B cell (primary cell): Measurements from ENCODE around the gene LCMT2. TPM values are rescaled to one million over a fixed set of nuclear protein-coding genes. Genes with fewer than 3 reads are reported as not detected.

Experiments
- ATAC-seq: fragments of 200-7000 bp; cut with Tn5 transposase; one replicate; pipeline ENCODE4 v1.10.0; 2021; ENCODE audit warnings: low read depth, mild to moderate bottlenecking, moderate number of reproducible peaks, moderate library complexity
- CTCF ChIA-PET: fragments of 350-600 bp; sonication (Branson Sonifier 250); formaldehyde crosslinking; loops from one replicate; lab custom pipeline; 2021; ENCODE audit warnings: antibody characterized with exemption, inconsistent platforms; lab: Charles Lee
- POLR2A ChIA-PET: fragments of 350-600 bp; sonication (Branson Sonifier 250); formaldehyde crosslinking; loops from one replicate; lab custom pipeline; 2021; ENCODE audit warnings: antibody characterized with exemption; lab: Charles Lee
- DNase-seq: peaks from one replicate; pipeline ENCODE4 v3.0.0; 2013
- H2AFZ ChIP-seq: 2 replicates; pipeline ENCODE4 v1.6.1; 2012; ENCODE audit warnings: mild to moderate bottlenecking, low read depth, low read length; ENCODE audit not compliant: insufficient read depth, poor library complexity, severe bottlenecking
- H3K27ac ChIP-seq, 2 donors: 1 replicate in 1 of 2; 2 replicates in 1 of 2; pipeline ENCODE4 v1.5.1; 2012 to 2013; ENCODE audit warnings: low read length in 2 of 2, mild to moderate bottlenecking in 2 of 2, moderate library complexity in 1 of 2
- H3K27me3 ChIP-seq, 4 experiments: fragments of 200-600 bp in 1 of 4; sonication (generic) in 1 of 4; replicated peaks in 1 of 4; 1 replicate in 2 of 4; 2 replicates in 2 of 4; pipeline versions ENCODE4 v1.6.1 to v1.7.0; 2013 to 2016; ENCODE audit warnings: low read length in 3 of 4, mild to moderate bottlenecking in 2 of 4, mixed read lengths in 1 of 4, moderate library complexity in 1 of 4; ENCODE audit not compliant: insufficient read depth in 4 of 4, control insufficient read depth in 3 of 4; ENCODE audit errors: control extremely low read depth in 1 of 4
- H3K36me3 ChIP-seq, 2 experiments: replicated peaks in 1 of 2; 1 replicate in 1 of 2; 2 replicates in 1 of 2; pipeline versions ENCODE4 v1.6.1 to v1.7.1; 2013; ENCODE audit warnings: low read length in 1 of 2; ENCODE audit not compliant: insufficient read depth in 2 of 2, control insufficient read depth in 1 of 2; ENCODE audit errors: control extremely low read depth in 1 of 2, extremely low read depth in 1 of 2
- H3K4me1 ChIP-seq, 2 donors: fragments of 200-600 bp in 1 of 2; sonication (generic) in 1 of 2; 1 replicate in 1 of 2; 2 replicates in 1 of 2; pipeline versions ENCODE4 v1.5.1 to v1.6.1; 2013 to 2017; ENCODE audit warnings: low read length in 2 of 2; ENCODE audit not compliant: control insufficient read depth in 2 of 2, insufficient read depth in 2 of 2
- H3K4me2 ChIP-seq: replicated peaks from 2 replicates; pipeline ENCODE3; 2012; ENCODE audit warnings: mild to moderate bottlenecking, low read depth, low read length; ENCODE audit not compliant: poor library complexity, severe bottlenecking
- H3K4me3 ChIP-seq, 5 experiments: fragments of 200-600 bp in 1 of 5; sonication (generic) in 1 of 5; 1 replicate in 3 of 5; 2 replicates in 2 of 5; pipeline versions ENCODE4 v1.5.1 to v1.7.0; 2011 to 2016; ENCODE audit warnings: low read length in 4 of 5, mild to moderate bottlenecking in 4 of 5, low read depth in 2 of 5, control low read depth in 1 of 5, moderate library complexity in 1 of 5; ENCODE audit not compliant: insufficient read depth in 1 of 5; ENCODE audit errors: control extremely low read depth in 1 of 5, extremely low read depth in 1 of 5
- H3K79me2 ChIP-seq: fragments of 200-600 bp; sonication (generic); one replicate; pipeline ENCODE4 v1.6.0; 2016; ENCODE audit warnings: low read length; ENCODE audit not compliant: control insufficient read depth, insufficient read depth
- H3K9ac ChIP-seq: fragments of 200-600 bp; sonication (generic); 2 replicates; pipeline ENCODE4 v1.6.1; 2017; ENCODE audit warnings: mild to moderate bottlenecking, low read length, moderate library complexity
- H3K9me3 ChIP-seq, 3 donors: one replicate each; pipeline versions ENCODE4 v1.6.1 to v1.7.1; 2013; ENCODE audit warnings: low read length in 2 of 3; ENCODE audit not compliant: control insufficient read depth in 2 of 3, insufficient read depth in 1 of 3; ENCODE audit errors: control extremely low read depth in 1 of 3
- H4K20me1 ChIP-seq: 2 replicates; pipeline ENCODE4 v1.6.0; 2012; ENCODE audit warnings: mild to moderate bottlenecking, low read length; ENCODE audit not compliant: insufficient read depth, control insufficient read depth, poor library complexity, severe bottlenecking
- H3K27ac Mint-ChIP-seq: one replicate; pipeline ENCODE4 v1.8.0; 2021; ENCODE audit warnings: mixed read lengths
- H3K27me3 Mint-ChIP-seq: one replicate; pipeline ENCODE4 v1.8.0; 2021; ENCODE audit warnings: mixed read lengths
- H3K4me1 Mint-ChIP-seq: one replicate; pipeline ENCODE4 v1.8.0; 2021; ENCODE audit warnings: mixed read lengths
- H3K4me3 Mint-ChIP-seq: one replicate; pipeline ENCODE4 v1.8.0; 2021; ENCODE audit warnings: mixed read lengths
- H3K9me3 Mint-ChIP-seq: one replicate; pipeline ENCODE4 v1.8.0; 2022; ENCODE audit warnings: mixed read lengths; ENCODE audit not compliant: insufficient read depth
- CTCF ChIP-seq: fragments of 200-600 bp; IDR thresholded peaks from one replicate; pipeline ENCODE4 v1.8.0; 2022; ENCODE audit warnings: antibody characterized with exemption, mild to moderate bottlenecking
- EZH2 ChIP-seq: IDR thresholded peaks from 2 replicates; pipeline ENCODE4 v1.6.1; 2012; ENCODE audit warnings: borderline replicate concordance, low read depth, mild to moderate bottlenecking, moderate library complexity, low read length; ENCODE audit not compliant: insufficient read depth, poor library complexity, severe bottlenecking
- WGBS: methylation state at CpG from one replicate; pipeline ENCODE4 v1.1.5; 2013; ENCODE audit warnings: missing lambda C conversion rate; ENCODE audit not compliant: insufficient coverage; 5-methylcytosine and 5-hydroxymethylcytosine counted together
- intact Hi-C: fragments of 100-400 bp; cut with micrococcal nuclease; formaldehyde crosslinking; loops from one replicate; pipeline ENCODE4 v1.10.0; 2022
- polyA plus RNA-seq: library from polyadenylated mRNA; depleted of rRNA; stranded (reverse); fragments of >200 nt; gene quantifications from 2 replicates; pipeline ENCODE4 v1.2.3, GENCODE V29; 2012
- total RNA-seq, 2 donors: library from RNA; stranded (reverse); fragments of 120-200 nt in 1 of 2; gene quantifications; 1 replicate in 1 of 2; 2 replicates in 1 of 2; pipeline versions ENCODE4 v1.2.3 to v1.2.4, GENCODE V29; 2013 to 2022

The LCMT2 gene
- total and polyA plus RNA-seq, 2 donors (not counting 1 experiment from before 2014, with no cell fraction given): 7.5 to 12.8 TPM

- Histone ChIP-seq H3K36me3 (no peaks in the 10 kb centered on the region), H3K4me1 (no peaks in the 10 kb centered on the region), H3K4me3 (no peak overlapping the region), H3K4me2 (no peak overlapping the region), H3K27me3 (peaks cover 0 to 17% (median 5%) of the 10 kb centered on the region in 4 experiments), H3K9me3 (no peaks in the 10 kb centered on the region), H3K9ac (no peak overlapping the region), H4K20me1 (no peaks in the 10 kb centered on the region), H3K27ac (no peak overlapping the region), H2AFZ (no peak overlapping the region), H3K79me2 (no peaks in the 10 kb centered on the region)
- no peak for ATAC-seq
- H3K27ac Mint-ChIP-seq: no peak overlapping the region
- ChIA-PET CTCF (no interaction called here), POLR2A (no interaction called here)
- peaks cover 43% of the 10 kb centered on the region for H3K27me3 Mint-ChIP-seq
- H3K9me3 Mint-ChIP-seq: no peaks in the 10 kb centered on the region
- intact Hi-C loops: no loop called here
- TF ChIP-seq CTCF: no peak
- no peak for TF ChIP-seq EZH2
- H3K4me3 Mint-ChIP-seq: no peak overlapping the region
- H3K4me1 Mint-ChIP-seq: no peaks in the 10 kb centered on the region
- DNase-seq: no peak
- 96% methylated on average over 3 of the region's 6 CpGs for WGBS
Observed at GRCh38 chr15:43316016-43316970, 14.1 kb downstream of the LCMT2 start.

GRCh38 chr15:43314171-43314570 is 16.2 kb downstream of the LCMT2 start:
- CTCF ChIA-PET: no interaction called here
- TF ChIP-seq CTCF (no peak), EZH2 (no peak)
- H3K36me3 ChIP-seq: no peaks in the 10 kb centered on the region
- H3K4me3 ChIP-seq: no peak overlapping the region
- Mint-ChIP-seq H3K9me3 (no peaks in the 10 kb centered on the region), H3K4me3 (no peak overlapping the region), H3K27me3 (peaks cover 54% of the 10 kb centered on the region), H3K4me1 (no peaks in the 10 kb centered on the region), H3K27ac (no peak overlapping the region)
- intact Hi-C loops: no loop called here
- H3K79me2 ChIP-seq: no peaks in the 10 kb centered on the region
- no peaks in the 10 kb centered on the region for H4K20me1 ChIP-seq
- ATAC-seq (no peak), DNase-seq (no peak)
- peaks cover 0 to 27% (median 10%) of the 10 kb centered on the region in 4 experiments for H3K27me3 ChIP-seq
- H3K4me1 ChIP-seq: no peaks in the 10 kb centered on the region
- POLR2A ChIA-PET: no interaction called here
- no peak overlapping the region for H2AFZ ChIP-seq
- no peak overlapping the region for H3K4me2 ChIP-seq
- WGBS: 83% methylated on average over 2 of the region's 3 CpGs
- no peak overlapping the region for H3K9ac ChIP-seq
- H3K9me3 ChIP-seq: no peaks in the 10 kb centered on the region
- no peak overlapping the region for H3K27ac ChIP-seq
